ENCODE results near the gene KPNA1.

DNA sequence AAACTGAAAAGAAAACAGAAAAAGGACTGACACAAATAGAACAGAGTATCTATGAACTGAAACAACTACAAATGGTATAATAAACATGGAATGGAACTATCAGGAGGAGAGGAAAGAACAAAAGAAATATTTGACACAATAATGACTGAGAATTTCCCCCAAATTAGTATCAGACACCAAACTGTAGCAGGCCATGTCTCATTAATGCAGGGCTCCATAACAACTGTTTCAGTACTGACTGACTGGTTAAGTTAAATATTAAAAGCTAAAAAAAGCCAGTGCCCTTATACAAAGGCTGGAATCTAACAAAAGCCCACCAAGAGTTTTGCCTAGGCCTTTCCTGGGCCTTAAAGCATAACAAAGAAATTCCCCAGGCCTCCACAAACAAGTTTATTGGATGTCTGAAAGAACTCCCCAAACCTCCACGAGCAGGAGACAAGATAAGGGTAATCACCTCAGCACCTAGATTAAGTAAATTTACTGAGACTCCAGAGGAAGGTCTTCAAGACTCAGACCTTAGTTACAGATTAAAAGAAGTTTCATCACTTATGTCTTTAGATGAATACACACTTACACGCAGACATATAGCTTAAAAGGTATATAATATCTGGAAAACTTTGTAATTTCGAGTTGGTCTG lies 45.7 kb downstream of the KPNA1 start:
- TF ChIP-seq, protein P1, sequence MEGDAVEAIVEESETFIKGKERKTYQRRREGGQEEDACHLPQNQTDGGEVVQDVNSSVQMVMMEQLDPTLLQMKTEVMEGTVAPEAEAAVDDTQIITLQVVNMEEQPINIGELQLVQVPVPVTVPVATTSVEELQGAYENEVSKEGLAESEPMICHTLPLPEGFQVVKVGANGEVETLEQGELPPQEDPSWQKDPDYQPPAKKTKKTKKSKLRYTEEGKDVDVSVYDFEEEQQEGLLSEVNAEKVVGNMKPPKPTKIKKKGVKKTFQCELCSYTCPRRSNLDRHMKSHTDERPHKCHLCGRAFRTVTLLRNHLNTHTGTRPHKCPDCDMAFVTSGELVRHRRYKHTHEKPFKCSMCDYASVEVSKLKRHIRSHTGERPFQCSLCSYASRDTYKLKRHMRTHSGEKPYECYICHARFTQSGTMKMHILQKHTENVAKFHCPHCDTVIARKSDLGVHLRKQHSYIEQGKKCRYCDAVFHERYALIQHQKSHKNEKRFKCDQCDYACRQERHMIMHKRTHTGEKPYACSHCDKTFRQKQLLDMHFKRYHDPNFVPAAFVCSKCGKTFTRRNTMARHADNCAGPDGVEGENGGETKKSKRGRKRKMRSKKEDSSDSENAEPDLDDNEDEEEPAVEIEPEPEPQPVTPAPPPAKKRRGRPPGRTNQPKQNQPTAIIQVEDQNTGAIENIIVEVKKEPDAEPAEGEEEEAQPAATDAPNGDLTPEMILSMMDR (IDR thresholded peaks at IDR 0.05): no peak
- TF ChIP-seq EP300 (IDR thresholded peaks at IDR 0.05): no peak
- TF ChIP-seq POLR2A (IDR thresholded peaks at IDR 0.05): no peak

Measured in ovary (tissue), 3 donors.